ENCODE results near the gene PTER.

Gene PTER

DNA sequence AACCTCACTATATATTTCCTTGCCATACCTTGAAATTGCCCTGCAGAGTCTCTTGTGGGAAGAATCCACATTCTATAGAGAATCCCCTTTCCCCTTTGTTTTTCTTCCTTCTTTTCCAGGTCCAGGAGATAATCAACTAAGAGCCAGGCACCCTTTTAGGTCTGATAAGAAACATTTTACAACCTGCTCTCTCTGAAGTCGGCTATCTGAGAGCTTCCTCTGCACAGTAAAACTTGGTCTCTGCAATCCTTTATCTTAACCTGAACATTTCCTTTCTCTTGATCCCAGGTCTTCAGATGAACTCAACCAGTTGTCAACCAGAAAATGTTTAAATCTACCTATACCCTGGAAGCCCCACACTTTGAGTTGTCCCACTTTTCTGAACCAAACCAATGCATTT is 19.5 kb upstream of the PTER start:
- Mint-ChIP-seq H3K4me1 (no peaks in the 10 kb centered on the region), H3K27ac (no peak overlapping the region), H3K9me3 (no peaks in the 10 kb centered on the region), H3K27me3 (ENCODE audit: low read depth) (peaks cover 4% of the 10 kb centered on the region), H3K36me3 (ENCODE audit: low read depth) (no peaks in the 10 kb centered on the region), H3K4me3 (no peak overlapping the region)
- TF ChIP-seq, protein P1, sequence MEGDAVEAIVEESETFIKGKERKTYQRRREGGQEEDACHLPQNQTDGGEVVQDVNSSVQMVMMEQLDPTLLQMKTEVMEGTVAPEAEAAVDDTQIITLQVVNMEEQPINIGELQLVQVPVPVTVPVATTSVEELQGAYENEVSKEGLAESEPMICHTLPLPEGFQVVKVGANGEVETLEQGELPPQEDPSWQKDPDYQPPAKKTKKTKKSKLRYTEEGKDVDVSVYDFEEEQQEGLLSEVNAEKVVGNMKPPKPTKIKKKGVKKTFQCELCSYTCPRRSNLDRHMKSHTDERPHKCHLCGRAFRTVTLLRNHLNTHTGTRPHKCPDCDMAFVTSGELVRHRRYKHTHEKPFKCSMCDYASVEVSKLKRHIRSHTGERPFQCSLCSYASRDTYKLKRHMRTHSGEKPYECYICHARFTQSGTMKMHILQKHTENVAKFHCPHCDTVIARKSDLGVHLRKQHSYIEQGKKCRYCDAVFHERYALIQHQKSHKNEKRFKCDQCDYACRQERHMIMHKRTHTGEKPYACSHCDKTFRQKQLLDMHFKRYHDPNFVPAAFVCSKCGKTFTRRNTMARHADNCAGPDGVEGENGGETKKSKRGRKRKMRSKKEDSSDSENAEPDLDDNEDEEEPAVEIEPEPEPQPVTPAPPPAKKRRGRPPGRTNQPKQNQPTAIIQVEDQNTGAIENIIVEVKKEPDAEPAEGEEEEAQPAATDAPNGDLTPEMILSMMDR (IDR thresholded peaks at IDR 0.05; ENCODE audit: unreplicated experiment in 3 of 3): no peak

DNA sequence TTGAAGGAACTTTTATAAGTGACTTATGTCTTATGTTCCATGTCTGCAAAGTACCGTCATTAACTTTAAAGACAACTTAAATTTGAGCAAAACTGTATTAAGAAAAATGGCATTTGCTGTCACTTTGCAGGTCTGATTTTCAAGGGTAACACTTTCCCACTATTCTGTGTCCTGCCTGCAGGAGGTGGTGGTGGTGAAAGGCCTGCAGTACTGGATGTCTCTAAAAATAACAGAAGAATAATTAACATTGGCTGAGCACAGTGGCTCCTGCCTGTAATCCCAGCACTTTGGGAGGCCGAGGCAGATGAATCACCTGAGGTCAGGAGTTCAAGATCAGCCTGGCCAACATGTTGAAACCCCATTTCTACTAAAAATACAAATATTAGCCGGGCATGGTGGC is 13.2 kb upstream of the PTER start:
- Mint-ChIP-seq H3K27me3 (ENCODE audit: low read depth) (peaks cover 4% of the 10 kb centered on the region), H3K4me3 (no peak overlapping the region), H3K36me3 (ENCODE audit: low read depth) (no peaks in the 10 kb centered on the region), H3K9me3 (peaks cover 4% of the 10 kb centered on the region), H3K4me1 (no peaks in the 10 kb centered on the region), H3K27ac (no peak overlapping the region)
- TF ChIP-seq, protein P1 (IDR thresholded peaks at IDR 0.05; ENCODE audit: unreplicated experiment in 3 of 3): no peak

DNA sequence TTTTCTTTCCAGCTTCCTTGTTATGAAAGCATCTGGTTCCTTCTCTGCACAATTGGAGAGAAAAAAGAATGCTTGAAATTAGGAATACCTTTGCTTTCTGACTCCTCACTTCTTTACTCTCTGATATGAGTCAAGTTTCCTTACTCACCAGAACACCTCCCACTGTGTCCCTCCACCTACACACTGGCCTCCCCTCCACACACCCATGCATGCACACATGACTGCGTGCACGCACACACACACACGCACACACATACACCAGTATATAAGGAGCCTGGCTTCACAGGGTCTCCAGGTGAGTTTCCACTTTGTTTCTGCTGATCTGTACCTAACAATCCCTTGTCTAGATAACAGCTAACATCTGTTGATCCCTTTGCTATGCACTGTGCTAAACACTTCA is 11.4 kb upstream of the PTER start:
- TF ChIP-seq, protein P1 (IDR thresholded peaks at IDR 0.05; ENCODE audit: unreplicated experiment in 3 of 3): no peak
- no peaks in the 10 kb centered on the region for H3K27me3 Mint-ChIP-seq (ENCODE audit: low read depth)
- H3K4me1 Mint-ChIP-seq: no peaks in the 10 kb centered on the region

DNA sequence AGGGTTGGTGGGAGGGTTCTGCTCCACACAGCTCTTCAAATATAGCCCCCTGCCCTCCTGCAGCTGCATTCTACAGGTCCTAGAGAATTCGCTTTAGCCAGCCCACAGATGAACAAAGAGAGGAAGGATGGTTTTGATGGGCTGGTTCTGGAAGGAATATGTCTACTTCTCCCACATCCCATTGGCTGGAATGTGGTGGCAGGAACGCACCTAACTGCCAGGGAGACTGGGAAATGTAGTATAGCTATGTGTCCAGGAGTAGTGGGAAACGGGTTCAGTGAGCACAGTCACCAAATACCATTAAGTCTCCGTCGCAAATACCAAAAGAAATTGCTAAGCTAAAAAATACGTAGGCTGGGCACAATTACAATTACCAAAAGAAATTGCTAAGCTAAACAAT is 7.3 kb upstream of the PTER start:
- Mint-ChIP-seq H3K4me3 (no peak overlapping the region), H3K36me3 (ENCODE audit: low read depth) (no peaks in the 10 kb centered on the region), H3K27ac (no peak overlapping the region), H3K4me1 (no peaks in the 10 kb centered on the region), H3K9me3 (peaks cover 4% of the 10 kb centered on the region), H3K27me3 (ENCODE audit: low read depth) (no peaks in the 10 kb centered on the region)
- TF ChIP-seq, protein P1 (IDR thresholded peaks at IDR 0.05; ENCODE audit: unreplicated experiment in 3 of 3): no peak

More for the DNA sequence above, 11.4 kb upstream of the PTER start:
- Mint-ChIP-seq H3K4me3 (no peak overlapping the region), H3K27ac (no peak overlapping the region), H3K9me3 (peaks cover 4% of the 10 kb centered on the region), H3K36me3 (ENCODE audit: low read depth) (no peaks in the 10 kb centered on the region)

DNA sequence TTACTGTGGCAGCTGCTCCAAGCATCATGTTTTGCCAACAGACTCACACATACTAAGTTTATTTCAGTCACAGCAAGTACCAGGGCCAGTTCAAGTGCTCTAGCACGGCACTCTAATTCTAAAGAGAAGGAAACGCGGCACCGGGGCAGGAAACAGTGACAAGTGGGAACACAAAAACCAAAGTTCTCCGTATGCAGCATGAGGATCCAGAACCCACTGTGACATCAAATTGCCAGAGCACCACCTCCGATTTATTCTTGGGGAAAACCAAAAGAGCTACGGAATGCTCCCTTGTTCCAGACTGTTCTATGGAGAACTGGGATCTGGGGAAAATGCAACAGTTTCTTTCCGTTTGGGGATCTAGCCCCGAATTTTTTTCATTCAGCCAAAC is 448 bp upstream of the PTER start:
- peak overlapping the region; percentile 86 to 91 (median 88) for H3K4me3 Mint-ChIP-seq
- H3K27ac Mint-ChIP-seq: peak overlapping the region; percentile 45 to 87 (median 62)
- TF ChIP-seq, protein P1 (IDR thresholded peaks at IDR 0.05; ENCODE audit: unreplicated experiment in 3 of 3): no peak
- H3K4me1 Mint-ChIP-seq: peaks cover 15% of the 10 kb centered on the region
- no peaks in the 10 kb centered on the region for H3K36me3 Mint-ChIP-seq (ENCODE audit: low read depth)
- H3K9me3 Mint-ChIP-seq: no peaks in the 10 kb centered on the region
- peaks cover 10% of the 10 kb centered on the region for H3K27me3 Mint-ChIP-seq (ENCODE audit: low read depth)

DNA sequence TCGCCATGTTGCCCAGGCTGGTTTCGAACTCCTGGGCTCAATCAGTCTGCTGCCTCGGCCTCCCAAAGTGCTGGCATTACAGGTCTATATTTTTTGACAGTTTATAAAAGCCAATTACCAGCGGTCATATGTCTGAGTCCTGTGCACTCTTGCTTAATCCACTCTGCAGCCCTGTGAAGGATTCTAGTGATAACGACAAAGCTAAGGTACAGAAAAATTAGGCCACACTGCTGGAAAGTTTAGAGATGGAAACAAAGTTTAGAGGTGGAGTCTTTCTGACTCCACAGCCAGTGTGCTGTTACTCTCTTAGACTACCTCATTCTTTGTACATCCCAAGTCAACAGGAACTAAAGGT is 707 bp downstream of the PTER start:
- Mint-ChIP-seq H3K27ac (peak overlapping the region in 1 of 3 experiments; percentile 63), H3K9me3 (no peaks in the 10 kb centered on the region), H3K4me3 (peak overlapping the region; percentile 70 to 91 (median 86)), H3K36me3 (ENCODE audit: low read depth) (no peaks in the 10 kb centered on the region), H3K4me1 (peaks cover 20% of the 10 kb centered on the region), H3K27me3 (ENCODE audit: low read depth) (peaks cover 10% of the 10 kb centered on the region)
- TF ChIP-seq, protein P1 (IDR thresholded peaks at IDR 0.05; ENCODE audit: unreplicated experiment in 3 of 3): no peak

Data from nephron (organoid).